Liver (tissue), 9 donors: ENCODE measurements around the gene MALAT1. TPM values are rescaled to one million over a fixed set of nuclear protein-coding genes. Genes with fewer than 3 reads are reported as not detected.

Source experiments
- DNase-seq: peaks from one replicate; pipeline ENCODE4 v3.0.0-alpha.2; 2017; ENCODE audit warnings: low spot score
- H3K27ac ChIP-seq, 2 donors: one replicate each; pipeline ENCODE4 v1.7.0; 2013; ENCODE audit warnings: inconsistent platforms in 2 of 2, low read length in 2 of 2, control low read depth in 1 of 2, low read depth in 1 of 2, mild to moderate bottlenecking in 1 of 2
- H3K27me3 ChIP-seq, 4 donors: one replicate each; pipeline versions ENCODE4 v1.6.1 to v1.7.0; 2013; ENCODE audit warnings: low read length in 3 of 4, inconsistent platforms in 1 of 4, mild to moderate bottlenecking in 1 of 4, moderate library complexity in 1 of 4; ENCODE audit not compliant: control insufficient read depth in 4 of 4, insufficient read depth in 4 of 4
- H3K36me3 ChIP-seq, 4 donors: one replicate each; pipeline versions ENCODE4 v1.6.1 to v1.7.0; 2013; ENCODE audit warnings: low read length in 3 of 4, mild to moderate bottlenecking in 3 of 4, low read depth in 1 of 4, moderate library complexity in 1 of 4; ENCODE audit not compliant: control insufficient read depth in 4 of 4, insufficient read depth in 3 of 4
- H3K4me1 ChIP-seq, 4 donors: one replicate each; pipeline versions ENCODE4 v1.6.1 to v1.7.0; 2013; ENCODE audit warnings: low read length in 3 of 4, mild to moderate bottlenecking in 3 of 4, moderate library complexity in 1 of 4; ENCODE audit not compliant: control insufficient read depth in 4 of 4, insufficient read depth in 4 of 4
- H3K4me3 ChIP-seq, 3 donors: one replicate each; pipeline versions ENCODE4 v1.6.1 to v1.7.0; 2013; ENCODE audit warnings: low read length in 3 of 3, control low read depth in 1 of 3, low read depth in 1 of 3, mild to moderate bottlenecking in 1 of 3
- H3K9ac ChIP-seq, 2 donors: one replicate each; pipeline ENCODE4 v1.7.0; 2013; ENCODE audit warnings: low read length in 2 of 2, mild to moderate bottlenecking in 2 of 2, moderate library complexity in 2 of 2, control low read depth in 1 of 2, low read depth in 1 of 2
- H3K9me3 ChIP-seq, 4 donors: one replicate each; pipeline versions ENCODE4 v1.6.1 to v1.7.0; 2013; ENCODE audit warnings: low read length in 3 of 4; ENCODE audit not compliant: control insufficient read depth in 4 of 4
- EGR1 ChIP-seq, 2 donors: IDR thresholded peaks; 2 replicates each; pipeline ENCODE4 v1.6.1; 2016 to 2018; ENCODE audit warnings: antibody characterized with exemption in 2 of 2, low read depth in 2 of 2
- FOXA1 ChIP-seq: IDR thresholded peaks from 2 replicates; pipeline ENCODE4 v1.6.1; 2016; ENCODE audit warnings: antibody characterized with exemption
- HNF4A ChIP-seq, 2 donors: conservative IDR thresholded peaks; 2 replicates each; pipeline ENCODE4 v1.6.1; 2016; ENCODE audit warnings: antibody characterized with exemption in 2 of 2, mild to moderate bottlenecking in 2 of 2
- HNF4G ChIP-seq: IDR thresholded peaks from 2 replicates; pipeline ENCODE4 v1.6.1; 2016; ENCODE audit warnings: antibody characterized with exemption
- JUND ChIP-seq, 2 donors: IDR thresholded peaks; 2 replicates each; pipeline ENCODE4 v1.6.1; 2016; ENCODE audit warnings: antibody characterized with exemption in 2 of 2
- NR2F2 ChIP-seq: IDR thresholded peaks from 2 replicates; pipeline ENCODE4 v1.6.1; 2016; ENCODE audit warnings: antibody characterized with exemption
- RAD21 ChIP-seq, 2 donors: IDR thresholded peaks; 2 replicates each; pipeline ENCODE4 v1.6.1; 2016; ENCODE audit warnings: antibody characterized with exemption in 2 of 2, mild to moderate bottlenecking in 2 of 2
- RXRA ChIP-seq, 2 donors: IDR thresholded peaks; 2 replicates each; pipeline ENCODE4 v1.6.1; 2017 to 2018; ENCODE audit warnings: antibody characterized with exemption in 2 of 2, mild to moderate bottlenecking in 1 of 2
- TAF1 ChIP-seq: conservative IDR thresholded peaks from 2 replicates; pipeline ENCODE4 v1.6.1; 2016; ENCODE audit warnings: antibody characterized with exemption, mild to moderate bottlenecking
- YY1 ChIP-seq: IDR thresholded peaks from 2 replicates; pipeline ENCODE4 v1.6.1; 2016; ENCODE audit warnings: antibody characterized with exemption, mild to moderate bottlenecking
- WGBS: extraction: QIAGEN DNeasy Blood & Tissue Kit; methylation state at CpG from one replicate; pipeline ENCODE4 v1.1.7; 2013; 5-methylcytosine and 5-hydroxymethylcytosine counted together
- polyA plus RNA-seq, 2 donors: library from polyadenylated mRNA; stranded (reverse) in 1 of 2; unstranded in 1 of 2; fragments of 200-250 nt in 1 of 2; fragments of >200 nt in 1 of 2; fragmentation: Nextera tagmentation in 1 of 2; extraction: Ambion mirVana in 1 of 2; gene quantifications; one replicate each; pipeline versions ENCODE4 v1.2.1 to v1.2.3, GENCODE V29; 2013 to 2015
- total RNA-seq, 2 donors: library from RNA; depleted of rRNA; stranded (reverse); fragments of >200 nt; gene quantifications; one replicate each; pipeline ENCODE4 v1.2.3, GENCODE V29; 2014
- TF ChIP-seq, protein P1 (sequence below): fragments of 150-350 bp; IDR thresholded peaks from 2 replicates; pipeline ENCODE4 v1.5.1; 2017; ENCODE audit warnings: improper control_type of control experiment, low read depth, low read length; ENCODE audit not compliant: missing input control
- TF ChIP-seq, protein P2 (sequence below): IDR thresholded peaks from 2 replicates; pipeline ENCODE4 v1.6.1; 2016; ENCODE audit warnings: antibody characterized with exemption
- TF ChIP-seq, protein P3 (sequence below): IDR thresholded peaks from 2 replicates; pipeline ENCODE4 v1.6.1; 2016; ENCODE audit warnings: antibody characterized with exemption, mild to moderate bottlenecking
- donor health status: healthy.
- donor health status: healthy.
- donor health status: healthy.
- donor health status: healthy.
- donor health status: healthy.

MALAT1 gene
- total and polyA plus RNA-seq, 4 donors: 11.9 to 8,306 (median 3,778) TPM

DNA sequence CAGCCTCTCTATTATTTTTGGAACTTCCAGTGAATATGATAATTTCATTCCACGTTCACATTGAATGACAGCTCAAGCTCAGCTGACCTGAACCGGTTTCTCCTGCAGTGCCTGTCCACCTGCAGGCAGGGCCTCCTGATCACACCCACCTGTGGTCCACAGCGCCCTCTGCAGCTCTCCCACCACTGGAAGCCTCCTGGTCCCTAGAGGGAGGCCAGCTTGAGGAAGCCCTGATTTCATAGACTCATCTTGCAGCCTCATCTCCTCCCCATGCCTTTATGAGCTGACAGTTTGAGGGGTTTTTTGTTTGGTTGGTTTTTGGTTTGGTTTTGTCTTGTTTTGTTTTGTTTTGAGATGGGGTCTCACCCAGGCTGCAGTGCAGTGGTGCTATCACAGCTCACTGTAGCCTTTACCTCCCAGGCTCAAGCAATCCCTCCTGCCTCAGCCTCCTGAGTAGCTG is 29.9 kb upstream of the MALAT1 start:
- peak; percentile 85 for DNase-seq
- no peaks in the 10 kb centered on the region for H3K9me3 ChIP-seq
- H3K36me3 ChIP-seq: no peaks in the 10 kb centered on the region
- H3K27ac ChIP-seq: no peak overlapping the region
- TF ChIP-seq RAD21 (IDR thresholded peaks at IDR 0.05) (peak; percentile 72 to 78), YY1 (no peak)
- TF ChIP-seq, protein P1, sequence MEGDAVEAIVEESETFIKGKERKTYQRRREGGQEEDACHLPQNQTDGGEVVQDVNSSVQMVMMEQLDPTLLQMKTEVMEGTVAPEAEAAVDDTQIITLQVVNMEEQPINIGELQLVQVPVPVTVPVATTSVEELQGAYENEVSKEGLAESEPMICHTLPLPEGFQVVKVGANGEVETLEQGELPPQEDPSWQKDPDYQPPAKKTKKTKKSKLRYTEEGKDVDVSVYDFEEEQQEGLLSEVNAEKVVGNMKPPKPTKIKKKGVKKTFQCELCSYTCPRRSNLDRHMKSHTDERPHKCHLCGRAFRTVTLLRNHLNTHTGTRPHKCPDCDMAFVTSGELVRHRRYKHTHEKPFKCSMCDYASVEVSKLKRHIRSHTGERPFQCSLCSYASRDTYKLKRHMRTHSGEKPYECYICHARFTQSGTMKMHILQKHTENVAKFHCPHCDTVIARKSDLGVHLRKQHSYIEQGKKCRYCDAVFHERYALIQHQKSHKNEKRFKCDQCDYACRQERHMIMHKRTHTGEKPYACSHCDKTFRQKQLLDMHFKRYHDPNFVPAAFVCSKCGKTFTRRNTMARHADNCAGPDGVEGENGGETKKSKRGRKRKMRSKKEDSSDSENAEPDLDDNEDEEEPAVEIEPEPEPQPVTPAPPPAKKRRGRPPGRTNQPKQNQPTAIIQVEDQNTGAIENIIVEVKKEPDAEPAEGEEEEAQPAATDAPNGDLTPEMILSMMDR: peak; percentile 44
- H3K27me3 ChIP-seq: no peaks in the 10 kb centered on the region
- 27% methylated on average over 3 of the region's 3 CpGs for WGBS
- no peak overlapping the region for H3K4me3 ChIP-seq
- peaks cover 0 to 18% (median 11%) of the 10 kb centered on the region in 4 donors for H3K4me1 ChIP-seq
- no peak overlapping the region for H3K9ac ChIP-seq

DNA sequence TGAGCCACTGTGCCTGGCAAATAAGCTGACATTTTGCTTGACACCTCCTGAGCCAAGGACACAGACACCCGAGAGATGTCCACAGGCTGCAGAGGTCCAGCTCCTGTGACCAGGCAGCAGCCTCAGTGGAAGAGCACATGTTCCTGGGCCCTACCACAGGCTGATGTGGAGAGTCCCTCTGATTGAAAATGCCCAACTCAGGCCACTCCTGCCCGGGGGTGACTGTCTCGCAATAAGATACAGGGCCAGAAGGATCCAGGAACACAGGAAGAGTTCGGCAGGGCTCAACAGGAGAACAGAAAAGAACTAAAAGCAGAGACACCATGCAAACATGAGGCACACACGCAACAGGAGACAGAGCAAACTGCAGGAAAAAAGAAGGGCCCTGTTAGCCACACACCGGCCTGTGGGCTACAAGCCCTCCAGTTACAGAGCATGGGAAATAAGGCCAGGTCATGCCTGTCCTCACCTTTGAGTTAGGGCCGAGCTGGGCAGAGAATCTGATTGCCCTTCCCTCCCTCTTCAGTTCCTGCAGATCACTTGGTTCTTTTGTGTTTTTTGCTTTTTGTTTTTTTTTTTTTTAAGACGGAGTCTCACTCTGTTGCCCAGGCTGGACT is 28.3 kb upstream of the MALAT1 start:
- Histone ChIP-seq H3K9ac (no peak overlapping the region), H3K4me1 (peaks cover 0 to 18% (median 11%) of the 10 kb centered on the region in 4 donors), H3K27ac (peak overlapping the region in 1 of 2 donors; percentile 10), H3K4me3 (no peak overlapping the region), H3K27me3 (no peaks in the 10 kb centered on the region), H3K9me3 (no peaks in the 10 kb centered on the region), H3K36me3 (no peaks in the 10 kb centered on the region)
- TF ChIP-seq JUND (IDR thresholded peaks at IDR 0.05) (no peak), YY1 (no peak), FOXA1 (no peak), EGR1 (IDR thresholded peaks at IDR 0.05; ENCODE audit: low read depth in 2 of 2) (no peak), HNF4A (conservative IDR thresholded peaks at IDR 0.05) (no peak), RAD21 (IDR thresholded peaks at IDR 0.05) (no peak), NR2F2 (no peak), TAF1 (no peak), RXRA (IDR thresholded peaks at IDR 0.05) (no peak), HNF4G (no peak)
- TF ChIP-seq, protein P2, sequence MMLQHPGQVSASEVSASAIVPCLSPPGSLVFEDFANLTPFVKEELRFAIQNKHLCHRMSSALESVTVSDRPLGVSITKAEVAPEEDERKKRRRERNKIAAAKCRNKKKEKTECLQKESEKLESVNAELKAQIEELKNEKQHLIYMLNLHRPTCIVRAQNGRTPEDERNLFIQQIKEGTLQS: no peak
- TF ChIP-seq, protein P3, sequence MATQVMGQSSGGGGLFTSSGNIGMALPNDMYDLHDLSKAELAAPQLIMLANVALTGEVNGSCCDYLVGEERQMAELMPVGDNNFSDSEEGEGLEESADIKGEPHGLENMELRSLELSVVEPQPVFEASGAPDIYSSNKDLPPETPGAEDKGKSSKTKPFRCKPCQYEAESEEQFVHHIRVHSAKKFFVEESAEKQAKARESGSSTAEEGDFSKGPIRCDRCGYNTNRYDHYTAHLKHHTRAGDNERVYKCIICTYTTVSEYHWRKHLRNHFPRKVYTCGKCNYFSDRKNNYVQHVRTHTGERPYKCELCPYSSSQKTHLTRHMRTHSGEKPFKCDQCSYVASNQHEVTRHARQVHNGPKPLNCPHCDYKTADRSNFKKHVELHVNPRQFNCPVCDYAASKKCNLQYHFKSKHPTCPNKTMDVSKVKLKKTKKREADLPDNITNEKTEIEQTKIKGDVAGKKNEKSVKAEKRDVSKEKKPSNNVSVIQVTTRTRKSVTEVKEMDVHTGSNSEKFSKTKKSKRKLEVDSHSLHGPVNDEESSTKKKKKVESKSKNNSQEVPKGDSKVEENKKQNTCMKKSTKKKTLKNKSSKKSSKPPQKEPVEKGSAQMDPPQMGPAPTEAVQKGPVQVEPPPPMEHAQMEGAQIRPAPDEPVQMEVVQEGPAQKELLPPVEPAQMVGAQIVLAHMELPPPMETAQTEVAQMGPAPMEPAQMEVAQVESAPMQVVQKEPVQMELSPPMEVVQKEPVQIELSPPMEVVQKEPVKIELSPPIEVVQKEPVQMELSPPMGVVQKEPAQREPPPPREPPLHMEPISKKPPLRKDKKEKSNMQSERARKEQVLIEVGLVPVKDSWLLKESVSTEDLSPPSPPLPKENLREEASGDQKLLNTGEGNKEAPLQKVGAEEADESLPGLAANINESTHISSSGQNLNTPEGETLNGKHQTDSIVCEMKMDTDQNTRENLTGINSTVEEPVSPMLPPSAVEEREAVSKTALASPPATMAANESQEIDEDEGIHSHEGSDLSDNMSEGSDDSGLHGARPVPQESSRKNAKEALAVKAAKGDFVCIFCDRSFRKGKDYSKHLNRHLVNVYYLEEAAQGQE: no peak
- 85% methylated on average over 8 of the region's 8 CpGs for WGBS
- DNase-seq: no peak
